Adrenal gland (tissue), 5 donors: ENCODE results near the gene CACNA1F.

Experiments
- POLR2A ChIP-seq, 2 donors: fragments of 450-650 bp; IDR thresholded peaks; one replicate each; pipeline ENCODE4 v1.6.1; 2017; ENCODE audit warnings: antibody characterized with exemption in 2 of 2, mild to moderate bottlenecking in 2 of 2, moderate library complexity in 1 of 2
- TF ChIP-seq, protein P1 (sequence below), 6 experiments: fragments of 450-650 bp in 4 of 6; fragments of 200-600 bp in 2 of 6; sonication (generic) in 1 of 6; IDR thresholded peaks; 1 replicate in 5 of 6; 2 replicates in 1 of 6; pipeline versions ENCODE4 v1.5.1 to v1.8.0; 2016 to 2021; ENCODE audit warnings: antibody characterized with exemption in 6 of 6, mild to moderate bottlenecking in 2 of 6, moderate library complexity in 1 of 6
- donor health status: DM: no; HTN: no; CAD: no.

DNA sequence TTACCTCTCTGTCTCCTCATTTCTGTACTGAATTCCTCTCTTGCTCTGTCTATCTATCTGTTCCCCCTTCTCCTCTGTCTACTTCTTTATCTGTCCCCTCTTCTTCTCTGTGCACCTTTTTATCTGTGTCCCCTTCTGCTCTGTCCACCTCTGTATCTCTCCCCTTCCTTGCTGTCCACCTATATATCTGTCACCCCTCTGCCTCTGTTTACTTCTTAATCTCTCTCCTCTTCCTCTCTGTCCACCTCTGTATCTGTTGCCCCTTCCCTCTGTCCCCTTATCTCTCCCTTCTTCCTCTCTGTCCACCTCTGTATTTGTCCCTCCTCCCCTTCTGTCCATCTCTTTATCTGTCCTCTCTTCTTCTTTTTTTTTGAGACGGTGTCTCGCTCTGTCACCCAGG is 11.1 kb upstream of the CACNA1F start:
- TF ChIP-seq, protein P1, sequence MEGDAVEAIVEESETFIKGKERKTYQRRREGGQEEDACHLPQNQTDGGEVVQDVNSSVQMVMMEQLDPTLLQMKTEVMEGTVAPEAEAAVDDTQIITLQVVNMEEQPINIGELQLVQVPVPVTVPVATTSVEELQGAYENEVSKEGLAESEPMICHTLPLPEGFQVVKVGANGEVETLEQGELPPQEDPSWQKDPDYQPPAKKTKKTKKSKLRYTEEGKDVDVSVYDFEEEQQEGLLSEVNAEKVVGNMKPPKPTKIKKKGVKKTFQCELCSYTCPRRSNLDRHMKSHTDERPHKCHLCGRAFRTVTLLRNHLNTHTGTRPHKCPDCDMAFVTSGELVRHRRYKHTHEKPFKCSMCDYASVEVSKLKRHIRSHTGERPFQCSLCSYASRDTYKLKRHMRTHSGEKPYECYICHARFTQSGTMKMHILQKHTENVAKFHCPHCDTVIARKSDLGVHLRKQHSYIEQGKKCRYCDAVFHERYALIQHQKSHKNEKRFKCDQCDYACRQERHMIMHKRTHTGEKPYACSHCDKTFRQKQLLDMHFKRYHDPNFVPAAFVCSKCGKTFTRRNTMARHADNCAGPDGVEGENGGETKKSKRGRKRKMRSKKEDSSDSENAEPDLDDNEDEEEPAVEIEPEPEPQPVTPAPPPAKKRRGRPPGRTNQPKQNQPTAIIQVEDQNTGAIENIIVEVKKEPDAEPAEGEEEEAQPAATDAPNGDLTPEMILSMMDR (IDR thresholded peaks at IDR 0.05): no peak
- no peak for TF ChIP-seq POLR2A (IDR thresholded peaks at IDR 0.05)
